ENCODE results near the gene CCDC50. TPM values are rescaled to one million over a fixed set of nuclear protein-coding genes. Genes with fewer than 3 reads are reported as not detected.

Gene CCDC50
- total and polyA plus RNA-seq, 2 of the 8 experiments (the other 6 are each of a cell fraction or from before 2014, with no cell fraction given), result 7.3 to 19.2 TPM

- TF ChIP-seq PHF8 (conservative IDR thresholded peaks at IDR 0.05; ENCODE audit: low read depth, low read length), result no peak
- TF ChIP-seq ASH2L (IDR thresholded peaks at IDR 0.05; ENCODE audit: low read length), result no peak
These were observed 15.9 kb upstream of the CCDC50 start (continued) for GRCh38 chr3:191313296-191313695.

Data from H1 (cell line).